H9 (cell line): ENCODE measurements around the gene MDFIC. TPM values are rescaled to one million over a fixed set of nuclear protein-coding genes. Genes with fewer than 3 reads are reported as not detected.
A peak's percentile ranks its signal among the peaks of the same experiment; 100 is the strongest.

Experiments
- DNase-seq: peaks from one replicate; pipeline ENCODE4 v3.0.0-alpha.2; 2017
- H2AFZ ChIP-seq: one replicate; pipeline ENCODE4 v1.6.1; 2013; ENCODE audit warnings: mild to moderate bottlenecking, low read length, control low read depth, moderate library complexity
- H2AK5ac ChIP-seq: 2 replicates; pipeline ENCODE4 v1.6.1; 2013; ENCODE audit warnings: low read length, control low read depth, mixed read lengths; ENCODE audit not compliant: insufficient read length
- H2BK120ac ChIP-seq: one replicate; pipeline ENCODE4 v1.6.1; 2013; ENCODE audit warnings: low read depth, mild to moderate bottlenecking, low read length, control low read depth, inconsistent platforms; ENCODE audit not compliant: poor library complexity, severe bottlenecking
- H2BK12ac ChIP-seq: 2 replicates; pipeline ENCODE4 v1.6.1; 2013; ENCODE audit warnings: low read length, control low read depth, mixed read lengths, low read depth; ENCODE audit not compliant: insufficient read length
- H2BK15ac ChIP-seq: 2 replicates; pipeline ENCODE4 v1.6.1; 2013; ENCODE audit warnings: low read depth, low read length, control low read depth
- H2BK20ac ChIP-seq: one replicate; pipeline ENCODE4 v1.6.1; 2013; ENCODE audit warnings: low read depth, mild to moderate bottlenecking, low read length, control low read depth, inconsistent platforms; ENCODE audit not compliant: poor library complexity, severe bottlenecking
- H2BK5ac ChIP-seq: 2 replicates; pipeline ENCODE4 v1.6.1; 2013; ENCODE audit warnings: low read length, control low read depth, mixed read lengths; ENCODE audit not compliant: insufficient read length
- H3K14ac ChIP-seq: 2 replicates; pipeline ENCODE4 v1.6.1; 2013; ENCODE audit warnings: low read length, control low read depth; ENCODE audit not compliant: insufficient read depth
- H3K18ac ChIP-seq: 2 replicates; pipeline ENCODE4 v1.6.1; 2013; ENCODE audit warnings: low read depth, mild to moderate bottlenecking, mixed read lengths, low read length, control low read depth; ENCODE audit not compliant: insufficient read length
- H3K23ac ChIP-seq: 2 replicates; pipeline ENCODE4 v1.6.1; 2013; ENCODE audit warnings: low read length, control low read depth, mixed read lengths, low read depth; ENCODE audit not compliant: insufficient read length
- H3K23me2 ChIP-seq: 2 replicates; pipeline ENCODE4 v1.6.1; 2013; ENCODE audit warnings: low read depth, mild to moderate bottlenecking, mixed read lengths, low read length, control low read depth; ENCODE audit not compliant: insufficient read length, poor library complexity, severe bottlenecking
- H3K27ac ChIP-seq: 2 replicates; pipeline ENCODE4 v1.5.1; 2013; ENCODE audit warnings: low read length, control low read depth, mixed read lengths, low read depth; ENCODE audit not compliant: insufficient read length
- H3K27me3 ChIP-seq: 2 replicates; pipeline ENCODE4 v1.6.1; 2013; ENCODE audit warnings: low read length, control low read depth, inconsistent platforms; ENCODE audit not compliant: insufficient read depth
- H3K4ac ChIP-seq: 2 replicates; pipeline ENCODE4 v1.6.1; 2013; ENCODE audit warnings: low read depth, mild to moderate bottlenecking, control low read depth, inconsistent platforms, low read length, moderate library complexity
- H3K4me1 ChIP-seq: 2 replicates; pipeline ENCODE4 v1.6.1; 2013; ENCODE audit warnings: low read length, control low read depth, inconsistent platforms; ENCODE audit not compliant: insufficient read depth
- H3K4me2 ChIP-seq: 2 replicates; pipeline ENCODE4 v1.6.1; 2013; ENCODE audit warnings: low read length, control low read depth, mixed read lengths; ENCODE audit not compliant: insufficient read length, insufficient read depth
- H3K56ac ChIP-seq: 2 replicates; pipeline ENCODE4 v1.6.1; 2013; ENCODE audit warnings: low read depth, mild to moderate bottlenecking, mixed read lengths, low read length, control low read depth; ENCODE audit not compliant: insufficient read length
- H3K79me1 ChIP-seq: 2 replicates; pipeline ENCODE4 v1.6.1; 2013; ENCODE audit warnings: low read depth, mild to moderate bottlenecking, moderate library complexity, low read length, control low read depth, inconsistent platforms; ENCODE audit not compliant: insufficient read depth, poor library complexity, severe bottlenecking
- H3K79me2 ChIP-seq: 2 replicates; pipeline ENCODE4 v1.6.1; 2013; ENCODE audit warnings: low read length, control low read depth, inconsistent platforms; ENCODE audit not compliant: insufficient read depth
- H3K9ac ChIP-seq: 2 replicates; pipeline ENCODE4 v1.6.1; 2013; ENCODE audit warnings: low read length, control low read depth, mixed read lengths; ENCODE audit not compliant: insufficient read length; ENCODE audit errors: extremely low read depth
- H3K9me3 ChIP-seq: one replicate; pipeline ENCODE4 v1.6.1; 2013; ENCODE audit warnings: low read depth, low read length, inconsistent platforms; ENCODE audit not compliant: control insufficient read depth
- H3T11ph ChIP-seq: one replicate; pipeline ENCODE4 v1.6.1; 2013; ENCODE audit warnings: mild to moderate bottlenecking, low read length, control low read depth, inconsistent platforms
- H4K20me1 ChIP-seq: one replicate; pipeline ENCODE4 v1.6.1; 2013; ENCODE audit not compliant: control insufficient read depth, insufficient read length, insufficient read depth
- H4K5ac ChIP-seq: 2 replicates; pipeline ENCODE4 v1.6.1; 2013; ENCODE audit warnings: low read depth, mild to moderate bottlenecking, mixed read lengths, low read length, control low read depth; ENCODE audit not compliant: insufficient read length
- H4K8ac ChIP-seq: replicated peaks from 2 replicates; pipeline ENCODE4 v1.6.1; 2013; ENCODE audit warnings: low read length, control low read depth, mixed read lengths, low read depth; ENCODE audit not compliant: insufficient read length
- H4K91ac ChIP-seq: 2 replicates; pipeline ENCODE4 v1.6.1; 2013; ENCODE audit warnings: low read depth, mild to moderate bottlenecking, moderate library complexity, mixed read lengths, low read length, control low read depth; ENCODE audit not compliant: insufficient read length
- H3K27ac Mint-ChIP-seq, 3 experiments: 2 replicates in 2 of 3; 3 replicates in 1 of 3; pipeline ENCODE4 v1.8.0; 2020 to 2021; ENCODE audit warnings: mixed read lengths in 3 of 3, mild to moderate bottlenecking in 1 of 3, moderate library complexity in 1 of 3
- H3K27me3 Mint-ChIP-seq: 2 replicates; pipeline ENCODE4 v1.8.0; 2021; ENCODE audit warnings: low read depth, mild to moderate bottlenecking, moderate library complexity, mixed read lengths
- H3K36me3 Mint-ChIP-seq, 3 experiments: 2 replicates in 2 of 3; 3 replicates in 1 of 3; pipeline ENCODE4 v1.8.0; 2020 to 2021; ENCODE audit warnings: low read depth in 3 of 3, mixed read lengths in 3 of 3; ENCODE audit not compliant: insufficient read depth in 1 of 3
- H3K4me1 Mint-ChIP-seq, 2 experiments: 2 replicates each; pipeline ENCODE4 v1.8.0; 2020; ENCODE audit warnings: mixed read lengths in 2 of 2
- H3K4me3 Mint-ChIP-seq, 2 experiments: 2 replicates in 1 of 2; 3 replicates in 1 of 2; pipeline ENCODE4 v1.8.0; 2020 to 2021; ENCODE audit warnings: mild to moderate bottlenecking in 2 of 2, mixed read lengths in 2 of 2, moderate library complexity in 1 of 2
- H3K9me3 Mint-ChIP-seq, 2 experiments: 2 replicates in 1 of 2; 3 replicates in 1 of 2; pipeline ENCODE4 v1.8.0; 2020; ENCODE audit warnings: mild to moderate bottlenecking in 2 of 2, mixed read lengths in 2 of 2, moderate library complexity in 1 of 2
- CTCF ChIP-seq: fragments of 200-600 bp; sonication (generic); conservative IDR thresholded peaks from 3 replicates; pipeline ENCODE4 v1.8.0; 2021; ENCODE audit warnings: antibody characterized with exemption, mild to moderate bottlenecking
- WGBS: extraction: QIAGEN DNeasy Blood & Tissue Kit; methylation state at CpG from one replicate; pipeline ENCODE4 v1.1.7; 2013; ENCODE audit warnings: missing lambda C conversion rate, low lambda C conversion rate, mixed read lengths; ENCODE audit not compliant: insufficient read length; ENCODE audit errors: extremely low coverage; 5-methylcytosine and 5-hydroxymethylcytosine counted together
- total RNA-seq: library from RNA; stranded (reverse); gene quantifications from 2 replicates; pipeline ENCODE4 v1.2.1, GENCODE V29; 2021

Gene MDFIC
- total RNA-seq, 1 experiment from 2014 or later = 2.0 TPM

GRCh38 chr7:114952296-114952695 lies 30.4 kb downstream of the MDFIC start:
- Histone ChIP-seq H3K14ac (no peak overlapping the region), H3K27me3 (no peaks in the 10 kb centered on the region), H4K91ac (no peak overlapping the region), H2BK20ac (no peak overlapping the region), H2BK120ac (no peak overlapping the region), H4K8ac (no peak overlapping the region), H3K79me1 (no peaks in the 10 kb centered on the region), H3K23ac (no peak overlapping the region), H3K9ac (no peak overlapping the region), H3K4ac (no peak overlapping the region), H3K79me2 (no peaks in the 10 kb centered on the region), H3K9me3 (no peaks in the 10 kb centered on the region), H3K23me2 (no peaks in the 10 kb centered on the region), H4K5ac (no peak overlapping the region), H3K4me2 (no peak overlapping the region), H2BK12ac (no peak overlapping the region), H2AFZ (peak overlapping the region; percentile 45), H3K56ac (no peak overlapping the region), H3T11ph (no peak overlapping the region), H3K27ac (no peak overlapping the region), H2BK5ac (no peak overlapping the region), H3K18ac (no peak overlapping the region), H2AK5ac (no peak overlapping the region), H3K4me1 (no peaks in the 10 kb centered on the region), H2BK15ac (no peak overlapping the region), H4K20me1 (no peaks in the 10 kb centered on the region)
- Mint-ChIP-seq H3K36me3 (no peaks in the 10 kb centered on the region; a peak in 1 of 7 replicates), H3K27ac (no peak overlapping the region), H3K27me3 (no peaks in the 10 kb centered on the region), H3K4me1 (peaks cover 4 to 6% of the 10 kb centered on the region in 2 experiments; a peak in 3 of 4 replicates), H3K4me3 (no peak overlapping the region), H3K9me3 (no peaks in the 10 kb centered on the region)
- no peak for TF ChIP-seq CTCF
- DNase-seq = no peak
- no CpG with 5 or more reads among the region's 3 CpGs for WGBS
